GM13976 (cell line): ENCODE results near the gene FCER1G.

Experiments
- DNase-seq: peaks from one replicate; pipeline ENCODE4 v3.0.0; 2012; ENCODE audit warnings: low spot score
- CTCF ChIP-seq: IDR thresholded peaks from 2 replicates; pipeline ENCODE4 v1.5.1; 2012; ENCODE audit warnings: borderline replicate concordance, mild to moderate bottlenecking; ENCODE audit not compliant: insufficient read depth; ENCODE audit errors: extremely low read depth, missing control alignments, control extremely low read depth
- in situ Hi-C: fragments of 300-500 bp; cut with MboI; formaldehyde crosslinking; loops from one replicate; pipeline ENCODE4 v1.12.0; 2022; ENCODE audit warnings: low sequenced_read_pairs, mixed read lengths, inconsistent platforms; ENCODE audit not compliant: unreplicated experiment

FCER1G gene

DNA sequence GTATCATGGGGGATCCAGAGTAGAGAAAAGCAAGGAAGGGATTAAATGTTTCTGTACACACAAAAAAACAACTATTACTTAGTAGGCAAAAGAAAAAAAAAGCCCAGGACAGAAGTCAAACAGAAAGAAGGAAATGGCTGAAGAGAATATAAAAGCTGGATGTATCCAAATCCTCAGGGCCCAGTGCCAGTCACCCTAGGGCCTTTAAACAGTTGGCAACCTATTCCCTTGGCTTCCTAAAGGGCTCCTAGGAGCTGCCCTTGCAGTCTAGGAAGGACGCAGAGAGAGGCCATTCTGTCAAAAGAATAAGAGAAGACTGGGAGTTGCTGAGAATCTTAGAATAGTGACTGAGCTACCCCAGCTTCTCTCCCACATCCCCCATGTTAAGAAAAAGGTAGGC, 42.7 kb upstream of the FCER1G start:
- in situ Hi-C loops = no loop called here
- DNase-seq = no peak
- no peak for TF ChIP-seq CTCF

DNA sequence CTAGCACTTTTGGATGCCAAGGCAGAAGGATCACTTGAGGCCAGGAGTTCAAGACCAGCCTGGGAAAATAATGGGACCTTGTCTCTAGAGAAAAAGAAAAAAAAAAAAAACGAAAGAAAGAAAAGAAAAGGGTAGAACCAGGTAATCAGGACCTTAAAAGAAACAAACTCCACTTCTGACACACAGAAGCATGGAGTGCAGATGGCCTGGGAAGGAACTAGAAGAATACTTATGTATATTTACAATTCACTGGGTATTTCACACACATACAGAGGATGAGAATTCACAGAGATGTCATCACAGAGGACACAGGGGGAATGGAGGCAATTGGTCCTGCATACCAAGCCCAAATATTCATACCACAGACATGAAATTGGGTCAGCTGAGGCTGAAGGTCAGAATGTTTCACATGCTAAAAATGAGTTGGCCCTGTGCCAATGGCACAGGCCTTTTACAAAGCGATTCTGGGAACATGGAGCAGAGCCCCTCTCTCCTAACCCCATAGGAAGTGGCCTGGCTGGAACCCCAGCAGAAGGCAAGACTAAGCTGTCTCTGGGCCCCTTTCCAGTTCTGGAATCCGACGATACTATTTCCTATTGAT, 42.2 kb upstream of the FCER1G start:
- DNase-seq = no peak
- no peak for TF ChIP-seq CTCF
- in situ Hi-C loops = no loop called here

GRCh38 chr1:161173711-161174110, 41.4 kb upstream of the FCER1G start:
- in situ Hi-C loops = no loop called here
- DNase-seq = no peak
- no peak for TF ChIP-seq CTCF

- in situ Hi-C loops = no loop called here
- no peak for TF ChIP-seq CTCF
- DNase-seq = no peak
Observed at GRCh38 chr1:161174911-161175310, 40.2 kb upstream of the FCER1G start.

DNA sequence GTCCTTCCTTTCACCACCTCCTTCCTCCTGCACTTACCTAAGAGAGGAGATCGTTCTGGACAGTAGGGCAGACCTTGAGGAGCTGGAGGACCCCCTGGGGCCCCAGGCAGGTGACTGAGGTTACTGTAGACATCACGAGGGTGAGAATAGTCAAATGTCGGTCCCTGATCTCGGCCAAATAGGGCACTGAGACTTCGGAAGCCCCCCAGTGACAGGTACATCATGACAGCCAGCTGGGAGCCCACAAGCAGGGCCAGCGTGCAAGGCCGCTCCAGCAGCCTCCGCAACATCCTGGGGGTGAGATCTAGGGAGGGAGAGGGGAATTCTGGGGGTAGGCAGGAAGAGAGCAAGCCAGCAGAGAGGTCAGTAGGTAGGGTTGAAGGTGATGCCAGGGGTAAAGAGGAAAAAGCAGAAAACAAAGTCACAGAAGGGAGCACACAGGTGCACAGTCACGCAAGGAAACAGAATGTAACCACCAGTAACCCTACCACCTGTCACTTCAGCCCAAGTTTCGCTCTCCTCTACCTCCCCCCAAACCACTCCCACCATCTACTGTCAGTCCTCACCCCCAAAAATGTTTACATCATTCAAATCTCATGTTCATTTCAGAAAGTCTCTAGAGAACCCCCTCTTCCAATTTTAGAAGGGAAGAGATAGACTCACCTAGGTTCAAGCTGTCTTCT, 39.2 kb upstream of the FCER1G start:
- in situ Hi-C loops = no loop called here
- DNase-seq = peak; percentile 49
- TF ChIP-seq CTCF = no peak

DNA sequence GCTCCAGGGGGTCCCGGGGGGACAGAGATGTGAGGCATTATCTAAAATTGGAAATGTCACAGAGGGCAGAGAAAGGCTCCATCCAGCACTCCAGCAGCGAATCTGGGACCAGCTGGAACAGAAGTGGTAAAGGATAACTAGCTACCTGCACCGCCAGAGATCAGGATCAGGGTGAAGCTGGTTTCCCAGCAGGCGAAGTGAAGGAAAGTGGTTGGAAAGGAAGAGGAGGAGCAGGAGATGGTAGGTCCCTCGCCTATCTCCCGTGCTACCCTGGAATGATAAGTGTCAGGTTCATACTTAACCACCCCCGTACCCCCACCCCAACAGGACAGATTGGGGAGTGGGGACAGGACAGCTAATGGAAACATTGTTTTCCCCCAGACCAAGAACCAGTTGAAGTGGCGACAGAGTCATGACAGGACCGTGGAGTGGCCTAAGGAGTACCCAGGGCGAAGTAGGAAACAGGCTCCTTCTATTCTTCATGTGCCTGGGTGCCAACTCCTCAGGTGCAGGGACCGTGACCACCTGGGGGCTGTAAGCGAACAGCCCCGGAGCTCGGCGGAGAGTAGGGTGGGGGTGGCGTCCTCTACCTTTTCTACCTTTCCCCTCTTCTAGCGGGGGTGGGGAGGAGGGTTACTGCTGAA, 38.5 kb upstream of the FCER1G start:
- in situ Hi-C loops = no loop called here
- peak; percentile 22 for DNase-seq
- TF ChIP-seq CTCF = no peak
